Measurements from ENCODE around the gene LHFPL2.

Gene LHFPL2

GRCh38 chr5:78506261-78507024 is 142.1 kb downstream of the LHFPL2 start:
- TF ChIP-seq GABPA (IDR thresholded peaks at IDR 0.05; ENCODE audit: low read depth) (no peak), REST (IDR thresholded peaks at IDR 0.05; ENCODE audit: insufficient replicate concordance, low read depth) (no peak), SPI1 (IDR thresholded peaks at IDR 0.05; ENCODE audit: borderline replicate concordance, low read depth) (no peak), POLR2AphosphoS5 (IDR thresholded peaks at IDR 0.05; ENCODE audit: low read depth) (no peak), CTCF (IDR thresholded peaks at IDR 0.05; ENCODE audit: insufficient read depth, low read length) (no peak)
- Histone ChIP-seq H3K4me3 (replicated peaks; ENCODE audit: insufficient read depth, low read length) (no peak overlapping the region), H3K27me3 (ENCODE audit: insufficient read depth, poor library complexity, severe bottlenecking) (no peaks in the 10 kb centered on the region), H3K27ac (replicated peaks) (no peak overlapping the region)
- no peak for DNase-seq (ENCODE audit: low read depth in 1 of 2, low spot score in 1 of 2)

- TF ChIP-seq GABPA (IDR thresholded peaks at IDR 0.05; ENCODE audit: low read depth) (no peak), REST (IDR thresholded peaks at IDR 0.05; ENCODE audit: insufficient replicate concordance, low read depth) (no peak), SPI1 (IDR thresholded peaks at IDR 0.05; ENCODE audit: borderline replicate concordance, low read depth) (no peak), POLR2AphosphoS5 (IDR thresholded peaks at IDR 0.05; ENCODE audit: low read depth) (no peak), CTCF (IDR thresholded peaks at IDR 0.05; ENCODE audit: insufficient read depth, low read length) (no peak)
- no peak for DNase-seq (ENCODE audit: low read depth in 1 of 2, low spot score in 1 of 2)
Observed at GRCh38 chr5:78505860-78506259, 142.7 kb downstream of the LHFPL2 start.

GRCh38 chr5:78504704-78505677 is 143.6 kb downstream of the LHFPL2 start:
- no peak for DNase-seq (ENCODE audit: low read depth in 1 of 2, low spot score in 1 of 2)
- Histone ChIP-seq H3K4me3 (replicated peaks; ENCODE audit: insufficient read depth, low read length) (no peak overlapping the region), H3K27ac (replicated peaks) (no peak overlapping the region), H3K27me3 (ENCODE audit: insufficient read depth, poor library complexity, severe bottlenecking) (no peaks in the 10 kb centered on the region)
- TF ChIP-seq CTCF (IDR thresholded peaks at IDR 0.05; ENCODE audit: insufficient read depth, low read length): no peak
- no peak for TF ChIP-seq REST (IDR thresholded peaks at IDR 0.05; ENCODE audit: insufficient replicate concordance, low read depth)
- no peak for TF ChIP-seq SPI1 (IDR thresholded peaks at IDR 0.05; ENCODE audit: borderline replicate concordance, low read depth)
- no peak for TF ChIP-seq POLR2AphosphoS5 (IDR thresholded peaks at IDR 0.05; ENCODE audit: low read depth)
- TF ChIP-seq GABPA (IDR thresholded peaks at IDR 0.05; ENCODE audit: low read depth): no peak

More at GRCh38 chr5:78505860-78506259, 142.7 kb downstream of the LHFPL2 start:
- H3K27me3 ChIP-seq (ENCODE audit: insufficient read depth, poor library complexity, severe bottlenecking): no peaks in the 10 kb centered on the region
- no peak overlapping the region for H3K4me3 ChIP-seq (replicated peaks; ENCODE audit: insufficient read depth, low read length)
- no peak overlapping the region for H3K27ac ChIP-seq (replicated peaks)
